ENCODE measurements around the gene TPPP3. TPM values are rescaled to one million over a fixed set of nuclear protein-coding genes. Genes with fewer than 3 reads are reported as not detected.

Gene TPPP3
- total RNA-seq (2022; extraction: Qiagen RNA extraction) = 9.1 to 16.5 TPM (median 14.0 TPM) in 5 replicates

DNA sequence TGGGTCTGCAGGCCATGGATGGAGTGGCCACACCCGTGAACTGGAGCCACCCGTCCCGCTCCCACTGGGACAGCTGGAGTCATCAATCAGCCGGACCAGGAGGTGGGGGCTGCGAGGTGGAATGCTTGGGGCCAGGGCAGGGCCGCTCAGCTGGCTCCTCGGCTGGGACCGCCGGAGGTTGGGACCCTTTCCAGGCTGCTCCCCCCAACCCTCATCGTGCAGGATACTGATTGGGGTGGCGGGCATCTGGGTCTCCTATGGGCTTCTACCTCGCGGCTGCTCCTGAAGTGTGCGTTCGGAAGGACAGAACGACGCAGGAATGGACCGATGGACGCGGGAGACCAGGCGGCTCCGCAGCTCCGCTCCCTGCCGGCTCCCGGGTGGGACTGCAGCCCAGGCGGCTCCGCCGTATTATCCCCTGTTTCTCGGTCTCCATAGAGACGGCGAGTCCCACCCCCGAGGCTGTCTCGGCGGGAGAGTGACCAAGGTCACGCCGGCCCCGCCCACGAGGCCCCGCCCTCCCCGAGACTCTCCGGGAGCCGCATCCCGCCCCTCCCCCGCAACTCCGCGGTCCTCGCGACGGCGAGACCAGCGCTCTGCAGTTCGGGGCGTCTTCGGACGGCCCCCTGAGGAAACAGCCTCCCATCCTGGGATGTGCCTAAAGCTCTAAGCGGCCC is at the start of gene TPPP3:
TPPP3 (minus strand) TSS at position 388 of the 677 bp plus-strand sequence. CDS start 2,387 bp downstream, outside the sequence.

DNA sequence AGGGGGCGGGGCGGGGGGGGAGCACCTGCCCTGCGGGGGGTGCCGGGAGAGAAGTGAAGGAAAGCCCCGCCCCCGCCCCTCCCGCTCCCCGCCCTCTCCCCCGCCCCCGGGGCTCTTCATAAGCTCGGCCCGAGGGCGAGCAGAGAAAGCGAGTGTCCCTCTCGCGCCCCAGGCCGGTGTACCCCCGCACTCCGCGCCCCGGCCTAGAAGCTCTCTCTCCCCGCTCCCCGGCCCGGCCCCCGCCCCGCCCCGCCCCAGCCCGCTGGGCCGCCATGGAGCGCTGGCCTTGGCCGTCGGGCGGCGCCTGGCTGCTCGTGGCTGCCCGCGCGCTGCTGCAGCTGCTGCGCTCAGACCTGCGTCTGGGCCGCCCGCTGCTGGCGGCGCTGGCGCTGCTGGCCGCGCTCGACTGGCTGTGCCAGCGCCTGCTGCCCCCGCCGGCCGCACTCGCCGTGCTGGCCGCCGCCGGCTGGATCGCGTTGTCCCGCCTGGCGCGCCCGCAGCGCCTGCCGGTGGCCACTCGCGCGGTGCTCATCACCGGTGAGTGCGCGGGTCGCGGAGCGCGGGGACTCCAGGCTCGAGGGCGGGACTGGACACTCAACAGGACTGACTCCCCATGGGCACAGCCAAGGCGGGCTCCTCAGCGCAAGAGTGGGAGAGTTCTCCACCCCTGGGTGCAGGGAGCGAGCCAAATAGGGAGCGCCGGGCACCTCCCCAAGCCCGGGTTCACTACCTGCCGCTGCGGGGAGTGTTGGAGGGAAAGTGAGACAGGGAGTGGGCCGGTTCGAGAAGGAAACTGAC is 37.9 kb upstream of the TPPP3 start, which contains the start of gene HSD11B2:
HSD11B2 (plus strand) TSS at position 145 of the 798 bp plus-strand sequence; CDS start at position 273, 128 bp downstream.

DNA sequence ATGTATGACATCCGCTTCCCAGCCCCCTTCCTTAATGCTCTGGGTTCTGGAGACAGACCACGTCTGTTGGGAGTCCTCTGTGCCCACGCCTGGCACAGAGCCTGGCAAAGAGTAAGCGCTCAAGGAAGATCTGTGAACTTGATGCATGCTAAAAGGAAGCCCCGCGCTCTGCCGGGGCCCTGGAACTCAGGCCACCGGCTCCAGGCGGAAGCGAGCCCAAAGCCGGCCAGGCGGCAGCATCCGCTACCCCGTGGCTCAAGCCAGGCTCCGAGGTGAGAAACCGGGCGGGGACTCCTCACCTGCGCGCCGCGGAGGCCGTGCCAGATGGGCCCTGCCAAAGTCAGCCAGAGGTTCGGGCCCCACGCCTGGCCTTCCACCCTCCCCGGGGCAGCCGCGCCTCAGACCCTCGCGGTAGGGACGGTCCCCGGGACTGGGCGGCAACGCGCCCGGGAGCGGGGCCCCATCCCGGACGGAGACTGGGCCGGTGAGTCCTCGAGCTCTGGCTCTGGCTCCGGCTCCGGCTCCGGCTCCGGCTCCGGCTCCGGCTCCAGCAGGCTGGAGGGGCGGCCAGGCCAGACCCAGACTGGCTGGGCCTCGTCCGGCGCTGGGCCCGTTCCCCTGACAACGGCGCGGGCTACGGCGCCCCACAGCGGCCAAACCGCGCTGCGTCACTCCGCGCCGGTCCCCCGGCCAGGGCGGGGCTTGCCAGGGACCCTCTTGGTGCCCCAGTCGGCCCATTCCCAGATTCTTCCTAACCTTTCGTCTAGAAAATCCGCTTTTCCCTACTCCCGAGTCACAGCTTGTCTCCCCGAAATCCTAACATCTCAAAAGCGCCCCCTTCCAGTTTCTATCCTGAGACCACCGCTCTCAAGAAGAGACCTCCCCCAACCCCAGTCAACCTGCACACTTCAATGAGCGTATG is 22.8 kb upstream of the TPPP3 start, which contains the start of gene ZDHHC1:
ZDHHC1 (minus strand) TSS at position 606 of the 922 bp plus-strand sequence. CDS start 8,702 bp downstream, outside the sequence.

Other genes with a start within 250 kb of the TPPP3 start
- 7.4 to 10.0 TPM (median 9.2 TPM) in 5 replicates for gene B3GNT9, start 242.5 kb downstream of the TPPP3 start, total RNA-seq (2022; extraction: Qiagen RNA extraction)
- 15.2 to 21.9 TPM (median 21.3 TPM) in 5 replicates for gene TRADD, start 233.6 kb downstream of the TPPP3 start, total RNA-seq (2022; extraction: Qiagen RNA extraction)
- gene FBXL8, start 233.5 kb downstream of the TPPP3 start, total RNA-seq (2022; extraction: Qiagen RNA extraction) = 5.8 to 11.5 TPM (median 8.5 TPM) in 5 replicates
- 12.2 to 21.9 TPM (median 16.8 TPM) in 5 replicates for gene HSF4, start 228.8 kb downstream of the TPPP3 start, total RNA-seq (2022; extraction: Qiagen RNA extraction)
- 73.1 to 97.4 TPM (median 92.2 TPM) in 5 replicates for gene NOL3, start 223.0 kb downstream of the TPPP3 start, total RNA-seq (2022; extraction: Qiagen RNA extraction)
- gene MATCAP1, start 209.5 kb downstream of the TPPP3 start, total RNA-seq (2022; extraction: Qiagen RNA extraction) = 4.2 to 8.5 TPM (median 6.5 TPM) in 5 replicates
- 0.06 to 0.32 TPM (median 0.23 TPM) in 4 of 5 replicates, not detected in the other for gene EXOC3L1, start 203.4 kb downstream of the TPPP3 start, total RNA-seq (2022; extraction: Qiagen RNA extraction)
- gene E2F4, start 201.3 kb downstream of the TPPP3 start, total RNA-seq (2022; extraction: Qiagen RNA extraction) = 81.7 to 103 TPM (median 94.2 TPM) in 5 replicates
- gene ELMO3, start 194.4 kb downstream of the TPPP3 start, total RNA-seq (2022; extraction: Qiagen RNA extraction) = 0.70 to 1.8 TPM (median 1.1 TPM) in 5 replicates
- 82.1 to 103 TPM (median 91.2 TPM) in 5 replicates for gene TMEM208, start 166.4 kb downstream of the TPPP3 start, total RNA-seq (2022; extraction: Qiagen RNA extraction)
- 40.2 to 67.1 TPM (median 60.9 TPM) in 5 replicates for gene FHOD1, start 146.0 kb downstream of the TPPP3 start, total RNA-seq (2022; extraction: Qiagen RNA extraction)
- 1.1 to 1.9 TPM (median 1.5 TPM) in 5 replicates for gene SLC9A5, start 144.5 kb downstream of the TPPP3 start, total RNA-seq (2022; extraction: Qiagen RNA extraction)
- 9.7 to 17.3 TPM (median 14.6 TPM) in 5 replicates for gene PLEKHG4, start 114.0 kb downstream of the TPPP3 start, total RNA-seq (2022; extraction: Qiagen RNA extraction)
- 0.08 to 0.44 TPM (median 0.20 TPM) in 4 of 5 replicates, not detected in the other for gene KCTD19, start 66.8 kb downstream of the TPPP3 start, total RNA-seq (2022; extraction: Qiagen RNA extraction)
- gene LRRC36, start 66.7 kb downstream of the TPPP3 start, total RNA-seq (2022; extraction: Qiagen RNA extraction) = 0.08 to 0.09 TPM in 2 of 5 replicates, not detected in the others
- gene ZDHHC1, start 23.0 kb upstream of the TPPP3 start, total RNA-seq (2022; extraction: Qiagen RNA extraction) = 4.8 to 8.1 TPM (median 7.1 TPM) in 5 replicates
- gene HSD11B2, start 37.6 kb upstream of the TPPP3 start, total RNA-seq (2022; extraction: Qiagen RNA extraction) = 1.6 to 2.4 TPM (median 2.1 TPM) in 5 replicates
- gene ATP6V0D1, start 87.7 kb upstream of the TPPP3 start, total RNA-seq (2022; extraction: Qiagen RNA extraction) = 100 to 121 TPM (median 111 TPM) in 5 replicates
- gene AGRP, start 90.0 kb upstream of the TPPP3 start, total RNA-seq (2022; extraction: Qiagen RNA extraction) = not detected in 5 replicates
- 32.3 to 47.7 TPM (median 41.4 TPM) in 5 replicates for gene RIPOR1, start 135.3 kb upstream of the TPPP3 start, total RNA-seq (2022; extraction: Qiagen RNA extraction)
- gene CTCF, start 169.0 kb upstream of the TPPP3 start, total RNA-seq (2022; extraction: Qiagen RNA extraction) = 32.0 to 34.9 TPM (median 33.5 TPM) in 5 replicates